CD4-positive, alpha-beta T cell treated with Interleukin-17A for 4 hours (primary cell): ENCODE results near the gene CRIM1.
"Not testable (repeated sequence)": the region's sequence is repeated elsewhere in the genome, so short reads cannot be mapped to it uniquely, and the experiment has no call there.

Experiments
- DNase-seq: peaks from one replicate; pipeline ENCODE4 v3.0.0-alpha.2; 2020; ENCODE audit warnings: mixed read lengths

CRIM1 gene

DNA sequence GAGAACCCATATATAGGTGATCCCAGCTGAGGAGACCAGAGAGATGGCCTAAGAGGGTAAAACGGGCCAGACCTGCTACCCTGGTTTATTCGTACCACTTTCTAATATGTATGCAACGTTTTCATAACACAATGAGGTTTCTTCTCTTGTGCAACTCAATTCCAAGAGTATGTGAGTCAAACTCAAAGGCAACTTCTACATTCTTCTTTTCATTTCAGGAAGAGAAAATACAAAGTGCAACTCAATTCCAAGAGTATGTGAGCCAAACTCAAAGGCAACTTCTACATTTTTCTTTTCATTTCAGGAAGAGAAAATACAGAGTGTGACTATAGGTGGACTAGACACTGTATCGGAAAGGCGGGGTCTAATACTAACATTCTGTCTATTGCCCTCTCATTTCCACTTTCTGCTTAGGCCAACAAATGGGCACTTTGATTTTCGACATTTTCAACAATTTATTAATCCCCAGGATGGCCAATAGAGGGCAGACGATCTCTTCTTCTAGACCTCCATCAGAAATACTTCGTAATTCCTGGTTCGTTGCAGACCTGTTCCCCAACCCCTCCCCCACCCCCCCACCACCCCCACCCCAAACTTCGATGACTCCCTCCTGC, 3.7 kb upstream of the CRIM1 start:
- DNase-seq = peak; percentile 38

DNA sequence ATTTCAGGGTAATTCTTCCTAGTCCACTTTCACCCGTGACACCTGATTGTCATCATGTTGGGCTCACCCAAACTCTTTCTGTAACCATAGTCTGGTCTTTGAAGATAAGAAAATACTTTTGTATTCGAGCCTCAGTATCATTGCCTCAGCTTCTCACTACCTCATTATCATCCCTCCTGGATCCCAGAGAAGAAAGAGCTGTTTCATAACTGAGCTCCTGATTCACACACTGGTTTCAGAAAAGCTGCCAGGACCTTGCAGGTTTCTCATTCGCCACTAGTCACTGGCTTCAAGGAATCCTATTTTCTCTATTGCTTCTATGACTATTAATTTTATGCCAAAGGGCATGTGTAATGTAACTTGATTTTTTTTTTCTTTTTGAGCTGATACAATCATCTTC, 2.9 kb upstream of the CRIM1 start:
- DNase-seq = no peak

DNA sequence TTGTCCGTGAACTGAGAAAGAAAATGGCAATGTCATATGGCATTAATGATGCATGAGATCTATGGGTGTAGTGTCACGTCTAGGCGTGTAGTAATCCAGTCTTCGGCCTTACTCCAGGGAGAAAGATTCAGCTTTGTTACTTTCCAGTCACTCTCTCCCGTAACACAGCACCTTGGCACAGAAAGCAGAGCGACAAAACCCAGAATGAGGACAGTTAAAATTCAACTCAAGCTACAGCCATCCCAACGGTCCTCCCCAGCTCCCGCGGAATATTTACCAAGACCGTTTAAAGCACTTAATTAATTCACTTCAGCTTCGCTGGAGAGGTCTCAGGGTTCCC, 797 bp upstream of the CRIM1 start:
- DNase-seq = no peak

DNA sequence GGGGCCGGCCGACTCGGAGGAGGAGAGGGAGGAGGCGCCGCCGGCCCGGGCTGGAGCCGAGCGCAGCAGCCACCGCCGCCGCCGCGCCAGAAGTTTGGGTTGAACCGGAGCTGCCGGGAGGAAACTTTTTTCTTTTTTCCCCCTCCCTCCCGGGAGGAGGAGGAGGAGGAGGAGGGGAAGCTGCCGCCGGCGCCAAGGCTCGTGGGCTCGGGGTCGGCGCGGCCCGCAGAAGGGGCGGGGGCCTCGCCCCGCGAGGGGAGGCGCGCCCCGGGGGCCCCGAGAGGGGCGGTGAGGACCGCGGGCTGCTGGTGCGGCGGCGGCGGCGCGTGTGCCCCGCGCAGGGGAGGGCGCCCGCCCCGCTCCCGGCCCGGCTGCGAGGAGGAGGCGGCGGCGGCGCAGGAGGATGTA, 316 bp downstream of the CRIM1 start:
- DNase-seq = no peak

DNA sequence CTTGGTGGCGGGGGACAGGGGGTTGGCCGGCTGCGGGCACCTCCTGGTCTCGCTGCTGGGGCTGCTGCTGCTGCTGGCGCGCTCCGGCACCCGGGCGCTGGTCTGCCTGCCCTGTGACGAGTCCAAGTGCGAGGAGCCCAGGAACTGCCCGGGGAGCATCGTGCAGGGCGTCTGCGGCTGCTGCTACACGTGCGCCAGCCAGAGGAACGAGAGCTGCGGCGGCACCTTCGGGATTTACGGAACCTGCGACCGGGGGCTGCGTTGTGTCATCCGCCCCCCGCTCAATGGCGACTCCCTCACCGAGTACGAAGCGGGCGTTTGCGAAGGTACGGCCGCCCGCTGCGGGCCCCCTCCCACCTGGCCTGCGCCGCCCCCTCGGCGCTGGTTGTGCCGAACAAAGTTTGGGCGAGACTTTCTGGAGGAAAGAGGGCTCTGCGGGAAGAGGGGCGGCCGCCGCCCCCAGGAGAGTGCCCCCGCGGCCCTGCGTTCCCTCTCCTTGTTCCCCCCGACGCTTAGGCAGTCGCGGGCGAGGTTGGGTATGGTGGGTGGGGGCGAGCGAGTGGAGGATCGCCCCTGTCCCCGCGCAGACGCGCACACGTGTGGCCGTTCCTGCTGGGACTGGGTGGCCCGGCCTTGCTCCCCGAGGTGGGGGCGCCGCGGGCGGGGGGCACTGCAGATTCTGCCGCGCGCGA, 866 bp downstream of the CRIM1 start:
- DNase-seq = peak; percentile 35

DNA sequence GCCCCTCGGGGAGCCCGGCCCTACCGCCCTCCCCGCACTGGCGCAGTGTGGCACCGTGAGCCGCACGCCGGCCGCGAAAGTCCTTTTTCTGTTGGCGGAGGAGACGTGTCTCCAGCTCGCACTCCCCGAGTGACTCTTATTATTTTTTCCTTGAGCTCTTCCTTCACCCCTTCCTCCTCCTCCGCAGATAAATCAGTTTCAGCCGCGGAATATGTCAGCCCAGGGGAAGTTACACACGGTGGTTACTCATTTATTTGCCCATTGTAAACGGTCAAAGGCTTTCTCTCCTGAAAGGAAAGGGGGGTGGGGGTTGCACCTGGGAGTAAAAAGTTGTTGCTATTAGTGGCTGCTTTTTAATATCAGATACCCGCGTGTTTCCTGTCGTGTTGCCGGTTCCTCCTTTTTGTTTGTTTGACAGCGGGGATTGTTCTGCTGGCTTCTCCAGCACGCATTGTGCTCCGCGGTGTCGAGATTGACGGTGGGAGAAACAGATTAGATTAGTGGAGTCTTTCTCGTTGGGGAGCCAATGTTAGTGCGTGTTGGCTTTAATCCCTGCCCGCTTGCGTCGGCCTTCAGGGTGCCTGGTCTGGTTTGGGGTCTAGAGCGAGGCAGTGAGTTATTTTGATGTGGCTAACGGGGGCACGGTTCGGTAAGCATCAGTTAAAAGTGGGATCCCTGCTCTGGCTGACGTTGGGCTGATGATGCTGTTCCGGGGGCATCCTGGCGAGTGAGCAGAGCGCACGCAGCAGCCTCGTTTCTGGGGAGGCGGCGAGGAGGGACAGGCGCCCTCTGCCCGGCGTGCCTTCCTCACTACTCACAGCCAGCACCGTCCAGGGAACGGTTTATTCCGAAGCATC, 1.6 kb downstream of the CRIM1 start:
- peak; percentile 30 for DNase-seq

DNA sequence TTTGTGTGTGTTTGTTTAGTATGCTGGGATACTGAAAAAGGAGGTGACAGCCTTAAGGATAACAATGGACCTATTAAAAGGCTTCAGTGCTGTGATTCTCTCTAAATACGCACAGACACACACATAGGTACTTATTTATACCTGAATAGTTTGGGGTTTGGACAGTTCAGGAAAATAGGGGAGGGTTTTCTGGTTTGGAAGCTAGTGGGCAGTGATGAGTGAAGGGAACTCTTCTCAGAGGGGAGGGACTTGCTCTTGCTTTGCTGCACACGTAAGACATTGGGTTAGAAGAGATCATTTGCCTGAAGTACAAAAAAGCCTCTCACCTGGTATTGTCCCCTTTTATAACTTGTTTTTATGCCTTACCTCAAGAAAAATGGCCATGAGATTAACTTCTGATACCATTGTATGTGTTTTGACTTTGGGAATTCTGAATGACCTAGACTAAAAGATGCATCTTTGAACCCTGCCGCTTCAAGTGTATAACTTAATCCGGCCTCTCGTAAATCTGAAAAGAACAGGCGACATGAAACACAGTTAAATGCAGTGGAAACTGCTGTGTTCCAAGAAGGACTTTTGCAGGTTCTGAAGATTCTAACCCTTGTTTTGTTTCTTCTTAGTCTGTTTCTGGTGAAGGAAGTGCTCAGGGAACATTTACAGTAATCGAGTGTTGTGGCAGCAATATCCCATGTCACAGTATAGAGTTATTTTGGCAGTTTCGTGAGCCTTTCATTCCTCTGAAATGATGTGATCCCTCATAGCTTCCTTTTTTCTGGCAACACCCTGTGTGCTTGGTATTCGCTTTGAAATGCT, 2.5 kb downstream of the CRIM1 start:
- DNase-seq = no peak

DNA sequence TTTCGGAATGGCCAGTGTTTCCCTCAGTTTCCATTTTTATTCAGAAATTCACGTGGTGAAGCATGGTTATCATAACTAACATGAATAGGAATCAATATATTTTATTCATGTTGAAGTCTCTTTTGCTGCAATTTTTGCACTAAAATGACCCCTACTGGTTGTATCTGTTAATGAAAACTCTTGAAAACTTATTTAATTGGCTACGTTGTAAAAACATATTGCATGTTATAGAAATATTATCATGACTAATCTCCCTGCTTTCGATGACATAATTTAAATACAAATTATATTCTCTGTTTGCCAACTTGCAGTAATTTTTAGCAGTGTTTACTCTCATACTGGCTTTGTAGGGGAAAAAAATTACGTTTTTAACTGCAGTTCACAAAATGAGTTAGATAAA, 3.5 kb downstream of the CRIM1 start:
- DNase-seq = no peak

DNA sequence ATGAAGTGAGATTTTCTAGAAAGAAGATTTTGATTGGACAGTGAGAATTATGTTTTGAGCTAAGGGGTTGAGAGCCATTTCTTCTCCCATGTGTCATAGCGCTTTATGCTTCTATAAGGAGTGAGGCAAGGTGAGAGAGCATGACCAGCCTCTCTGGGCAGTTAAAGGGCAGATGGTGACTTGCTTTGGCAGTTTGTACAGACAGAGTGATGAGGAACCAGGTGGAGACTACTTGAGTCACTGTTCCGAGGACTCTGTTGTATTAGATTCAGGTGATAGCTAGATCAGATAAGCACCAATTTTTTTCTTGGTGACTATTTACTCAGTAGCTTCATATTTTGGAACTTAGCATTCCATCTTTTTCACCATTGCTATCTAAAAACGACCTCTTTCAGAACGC, 4.5 kb downstream of the CRIM1 start:
- no peak for DNase-seq

DNA sequence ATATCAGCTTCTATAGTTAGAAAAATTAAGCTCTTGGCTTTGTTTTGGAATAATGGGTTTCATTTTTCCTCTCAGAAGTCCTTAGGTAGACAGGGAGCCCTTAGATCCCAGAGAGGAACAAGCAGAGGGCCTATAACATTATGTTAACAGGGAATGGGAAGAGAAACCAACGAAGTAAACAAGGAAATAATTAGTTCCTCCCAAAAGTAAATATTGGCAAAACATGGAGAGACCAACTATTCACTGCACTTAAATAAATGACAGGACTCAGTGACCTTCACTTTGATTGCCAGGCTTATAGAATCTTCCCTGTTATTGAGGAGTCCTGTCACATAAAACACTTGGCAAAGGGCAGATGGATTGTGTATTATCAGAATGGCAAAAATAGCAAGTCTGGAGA, 5.3 kb downstream of the CRIM1 start:
- no peak for DNase-seq

DNA sequence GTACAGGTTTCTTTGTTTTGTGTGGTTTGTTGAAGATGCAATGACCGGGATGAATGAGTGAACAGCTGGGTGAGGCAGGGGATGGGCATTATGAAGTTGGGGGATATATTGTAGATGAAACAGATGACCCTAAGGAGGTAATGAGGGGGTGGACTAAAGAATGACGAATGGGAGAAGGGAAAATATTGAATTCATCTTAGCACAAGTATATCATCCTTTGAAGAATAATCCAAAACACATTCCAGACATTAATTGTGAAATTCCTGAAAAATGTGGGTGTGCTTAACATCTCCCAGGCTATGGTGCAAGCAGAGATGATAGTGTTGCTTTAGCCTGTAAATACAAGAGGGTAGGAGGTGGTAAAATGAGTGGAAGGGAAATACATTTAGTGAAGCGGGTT, 5.8 kb downstream of the CRIM1 start:
- no peak for DNase-seq

DNA sequence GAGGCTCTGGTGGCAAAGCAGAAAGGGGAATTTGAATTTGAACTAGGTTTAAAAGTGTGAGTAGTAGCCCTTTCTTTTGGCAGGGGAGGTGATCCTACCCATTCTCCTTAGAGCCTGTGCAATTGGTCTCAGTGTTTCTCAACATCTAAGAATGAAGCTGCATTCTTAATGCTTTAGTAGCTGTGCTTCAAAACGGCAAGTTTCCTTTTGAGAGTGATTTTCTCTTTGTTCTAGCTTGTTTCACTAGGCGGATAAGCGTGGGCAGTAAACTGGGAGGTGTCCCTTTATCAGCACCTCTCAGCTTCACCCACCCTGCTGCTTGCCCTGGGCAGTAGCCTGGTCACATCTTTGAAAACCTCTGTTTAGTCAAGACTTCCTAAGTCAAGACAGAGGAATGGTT, 6.7 kb downstream of the CRIM1 start:
- no peak for DNase-seq

DNA sequence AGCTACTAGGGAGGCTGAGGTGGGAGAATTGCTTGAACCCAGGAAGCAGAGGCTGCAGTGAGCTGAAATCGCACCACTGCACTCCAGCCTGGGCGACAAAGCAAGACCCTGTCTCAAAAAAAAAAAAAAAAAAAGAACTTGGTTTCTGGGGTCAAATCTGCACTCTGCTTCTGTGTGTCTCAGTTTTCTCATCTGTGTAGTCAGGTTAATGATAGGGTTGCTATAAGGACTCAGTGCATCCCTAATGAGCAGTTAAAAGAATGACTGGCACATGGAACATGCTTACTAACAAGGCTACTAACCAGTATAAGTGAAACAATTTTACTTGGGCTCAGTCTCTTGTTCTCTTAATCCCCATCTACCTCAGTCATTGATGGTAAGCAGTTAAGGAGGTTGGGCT, 7.5 kb downstream of the CRIM1 start:
- not testable (repeated sequence) for DNase-seq

DNA sequence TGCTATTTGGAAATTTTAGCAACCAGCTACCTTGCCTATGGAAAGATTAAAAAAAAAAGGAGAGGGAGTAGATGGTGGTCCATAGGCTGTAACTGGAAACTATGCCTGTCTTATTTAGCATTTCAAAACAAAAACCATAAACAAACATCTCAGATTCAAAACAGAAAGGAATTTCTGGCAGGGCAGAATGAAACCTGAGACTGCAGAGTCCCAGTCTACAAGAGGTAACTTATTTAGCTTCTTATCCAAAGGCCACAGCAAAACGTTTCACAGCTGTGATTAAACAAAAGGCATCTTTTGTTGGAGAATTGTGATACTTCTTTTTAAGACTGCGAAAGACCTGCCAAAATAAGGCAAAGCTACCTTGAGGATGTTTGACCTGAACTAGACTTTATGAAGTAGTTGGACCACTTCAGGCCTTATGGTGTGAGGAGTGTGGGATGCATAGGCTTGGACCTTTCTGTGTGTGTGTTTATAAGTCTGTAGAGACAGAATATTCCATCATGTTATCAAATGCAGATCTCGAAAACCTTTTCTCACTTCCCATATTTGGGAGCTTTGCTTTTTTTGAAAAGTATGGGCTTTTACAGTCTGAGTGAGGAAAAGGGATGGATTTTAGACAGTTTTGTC, 11.0 kb downstream of the CRIM1 start:
- no peak for DNase-seq

DNA sequence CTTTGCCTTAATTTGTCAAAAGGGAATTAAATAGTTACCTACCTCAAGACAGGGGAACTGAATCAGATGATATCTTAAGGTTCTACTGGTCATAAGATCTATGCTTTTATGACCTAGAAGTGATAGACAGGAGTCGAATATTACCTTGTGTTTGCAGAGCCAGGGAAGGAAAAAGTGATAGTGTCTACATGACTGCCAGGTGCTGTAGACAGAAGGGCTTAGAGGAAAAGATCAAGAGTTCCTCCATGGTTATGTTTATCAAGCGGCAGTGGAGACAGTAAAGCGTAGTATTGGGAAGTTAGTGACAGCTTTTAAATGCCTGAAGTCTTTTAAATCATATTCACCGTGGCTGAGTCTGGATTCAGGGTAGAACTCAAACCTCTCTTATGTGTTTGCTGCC, 11.9 kb downstream of the CRIM1 start:
- DNase-seq = no peak

DNA sequence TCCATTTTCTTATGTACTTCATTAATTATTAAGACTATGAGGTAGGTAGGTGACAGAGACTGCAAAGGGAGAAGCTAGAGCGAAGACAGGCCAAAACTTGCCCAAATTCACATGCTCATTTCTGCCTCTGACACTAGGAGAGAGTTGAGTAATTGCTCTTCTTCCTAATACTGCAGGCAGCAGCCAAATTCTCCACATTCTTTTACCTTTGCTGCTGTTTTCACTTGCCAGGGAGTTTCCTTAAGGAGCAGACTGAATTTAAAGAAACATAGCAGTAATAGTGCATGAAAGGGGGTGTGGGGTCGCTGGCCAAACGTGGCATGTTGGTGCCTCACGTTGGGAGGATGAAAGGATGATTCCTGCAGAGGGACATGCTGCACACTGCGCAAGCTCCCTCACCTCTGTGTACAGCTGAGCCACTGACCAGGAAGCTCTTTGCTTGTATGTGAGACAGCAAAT, 12.3 kb downstream of the CRIM1 start:
- no peak for DNase-seq

DNA sequence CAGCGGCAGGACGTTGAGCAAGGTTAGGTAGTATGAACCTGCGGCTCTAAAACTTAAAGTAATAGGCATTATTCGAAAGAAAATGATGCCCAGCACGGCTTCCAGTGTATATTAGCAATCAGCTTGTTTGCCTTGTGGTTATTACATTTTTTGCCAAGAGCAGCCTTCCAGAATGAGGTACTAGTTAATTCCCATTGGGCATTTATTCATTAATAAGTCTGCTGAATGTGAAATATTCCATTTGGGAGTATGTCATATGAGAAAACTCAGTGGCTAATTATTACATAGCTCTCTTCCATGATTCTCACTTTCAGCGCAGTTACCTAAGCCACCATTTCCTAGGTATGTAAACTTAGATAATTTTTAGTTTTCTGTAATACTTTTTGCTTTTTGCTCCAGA, 12.9 kb downstream of the CRIM1 start:
- no peak for DNase-seq

DNA sequence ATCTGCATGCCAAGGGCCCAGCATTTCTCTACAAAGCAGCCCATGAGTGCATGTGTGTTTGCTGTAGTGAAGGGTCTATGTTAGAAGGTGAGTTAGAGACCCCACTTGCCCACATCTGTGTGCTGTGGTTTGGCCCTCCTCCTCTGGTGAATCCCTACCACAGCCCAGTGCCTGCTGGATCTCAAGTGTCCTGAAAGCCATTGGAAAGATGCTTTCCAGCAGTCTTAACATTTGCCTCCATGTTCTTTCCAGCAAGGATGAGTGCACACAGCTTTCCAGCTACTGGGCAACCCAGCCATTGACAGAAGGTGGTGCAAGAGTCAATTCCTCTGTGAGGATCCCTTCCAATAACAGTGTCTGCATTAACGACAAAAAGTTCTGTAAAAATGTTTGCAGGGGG, 13.6 kb downstream of the CRIM1 start:
- no peak for DNase-seq

DNA sequence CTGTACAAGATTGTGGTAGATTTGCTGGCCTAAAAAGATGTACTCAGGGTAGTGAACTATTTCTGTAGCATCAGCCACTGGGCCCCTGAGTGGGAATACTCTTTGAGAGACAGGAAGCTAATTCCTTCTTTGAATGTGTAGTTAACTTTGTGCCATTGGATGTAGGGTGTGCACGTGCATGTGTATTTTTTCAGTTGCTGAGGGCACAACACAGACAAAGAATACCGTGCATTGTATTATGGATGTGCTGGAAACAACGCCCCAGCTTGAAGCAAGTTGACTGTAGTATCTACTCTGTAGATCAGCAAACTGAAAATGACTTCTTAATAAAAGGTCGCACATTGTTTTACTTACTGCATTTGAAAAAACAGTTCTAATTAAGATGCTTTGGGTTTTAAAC, 14.1 kb downstream of the CRIM1 start:
- DNase-seq = no peak

DNA sequence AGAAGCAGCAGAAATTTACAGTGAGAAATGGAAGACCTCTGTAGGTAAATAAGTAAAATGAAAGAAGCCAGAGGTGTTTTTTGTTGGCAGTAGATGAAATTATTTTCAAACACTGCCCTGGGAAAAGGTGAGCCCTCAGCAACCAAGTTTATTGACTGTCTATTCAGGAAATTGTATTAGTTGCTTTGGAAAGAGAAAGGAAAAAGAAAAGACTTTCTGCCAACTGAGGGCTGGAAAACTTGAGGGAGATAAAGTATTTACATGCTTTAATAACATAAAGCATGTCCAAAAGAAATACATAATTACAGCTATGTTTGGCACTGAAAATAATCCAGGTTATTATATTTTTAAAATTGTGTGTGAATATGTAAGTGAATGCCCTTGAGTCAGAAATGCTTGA, 14.7 kb downstream of the CRIM1 start:
- no peak for DNase-seq

DNA sequence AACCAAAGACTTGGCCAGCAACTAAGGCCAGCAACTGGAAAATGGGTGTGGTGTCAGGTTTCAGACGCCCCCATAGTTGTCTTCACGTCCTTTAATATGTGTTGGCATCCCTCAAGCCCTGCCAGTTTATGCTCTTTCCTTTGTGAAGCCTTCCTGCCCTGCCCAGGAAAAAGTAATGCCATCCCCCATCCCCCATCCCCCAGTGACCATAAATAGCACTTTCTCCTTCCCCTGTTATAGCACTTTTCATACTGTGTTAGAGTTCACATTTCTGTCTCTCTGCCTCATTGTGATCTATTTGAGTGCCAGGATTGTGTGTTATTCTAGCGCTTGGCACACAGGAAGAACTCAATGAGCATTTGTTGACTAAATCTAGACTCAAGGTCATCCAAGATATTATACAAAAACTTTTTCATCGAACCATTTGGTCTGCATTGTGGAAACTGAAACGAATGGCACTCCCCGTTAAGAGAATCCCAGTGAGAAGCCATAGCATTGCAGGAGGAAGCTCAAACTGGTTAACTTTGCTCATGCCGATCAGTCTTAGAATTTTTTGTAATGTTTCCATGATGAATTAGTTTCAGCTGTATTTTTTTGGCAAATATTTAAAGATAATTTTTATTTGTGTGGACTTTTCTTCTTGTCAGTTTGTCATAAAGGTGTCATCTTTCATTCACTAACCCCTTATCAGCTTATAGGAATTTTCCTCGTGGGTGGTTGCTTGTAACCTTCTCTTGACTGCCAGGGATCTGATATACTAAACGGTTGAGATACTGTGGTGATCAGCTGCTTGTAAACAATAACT, 15.7 kb downstream of the CRIM1 start:
- DNase-seq = no peak

DNA sequence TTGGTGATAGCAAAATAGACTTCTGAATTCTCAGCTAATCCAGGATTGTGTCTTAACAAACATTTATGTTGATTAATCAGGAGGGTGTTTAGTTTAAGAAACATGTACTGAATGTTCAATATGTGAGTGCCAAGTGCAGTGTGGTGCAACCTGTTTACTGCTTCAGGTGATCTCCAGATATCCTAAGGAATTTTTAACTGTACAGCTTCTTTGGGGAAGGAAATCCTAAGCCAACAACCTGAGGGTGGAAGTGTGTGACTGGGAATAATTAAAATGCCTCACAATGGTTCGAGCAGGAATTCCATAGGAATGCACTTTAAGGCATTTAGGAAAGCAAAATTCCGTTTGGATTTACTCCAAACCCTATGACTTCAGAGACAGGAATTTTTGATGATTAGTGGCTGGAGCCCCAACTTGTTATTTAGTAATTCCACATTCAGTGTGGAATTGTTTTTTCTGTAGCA, 16.4 kb downstream of the CRIM1 start:
- DNase-seq = no peak
